Measurements from ENCODE around the gene CLEC14A.

The CLEC14A gene

DNA sequence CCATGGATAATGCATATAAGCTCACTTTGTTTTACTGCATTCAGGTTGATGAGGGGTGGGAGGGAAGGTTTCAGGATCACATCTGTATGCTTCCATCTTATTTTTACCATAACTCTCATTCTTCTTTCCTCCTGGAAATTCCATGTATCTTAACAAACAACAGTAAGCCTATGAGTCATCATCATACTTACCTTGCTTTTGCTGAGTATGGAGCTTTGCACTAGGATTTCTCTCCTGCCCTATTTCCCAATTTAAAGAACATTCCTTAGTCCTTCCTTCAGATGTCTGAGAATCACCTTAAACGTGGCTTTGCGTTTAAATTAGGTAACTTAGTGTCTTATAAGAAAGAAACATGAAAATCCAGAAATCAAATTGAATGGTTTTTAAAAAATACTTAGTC is 1.6 kb upstream of the CLEC14A start:
- H3K4me1 Mint-ChIP-seq: peaks cover 8% of the 10 kb centered on the region
- H3K27ac Mint-ChIP-seq: no peak overlapping the region
- H3K27me3 Mint-ChIP-seq: peaks cover 39% of the 10 kb centered on the region
- ATAC-seq (no peak), DNase-seq (no peak)
- H3K9me3 Mint-ChIP-seq: peaks cover 4% of the 10 kb centered on the region
- H3K36me3 Mint-ChIP-seq (ENCODE audit: low read depth): no peaks in the 10 kb centered on the region
- H3K4me3 Mint-ChIP-seq: no peak overlapping the region

DNA sequence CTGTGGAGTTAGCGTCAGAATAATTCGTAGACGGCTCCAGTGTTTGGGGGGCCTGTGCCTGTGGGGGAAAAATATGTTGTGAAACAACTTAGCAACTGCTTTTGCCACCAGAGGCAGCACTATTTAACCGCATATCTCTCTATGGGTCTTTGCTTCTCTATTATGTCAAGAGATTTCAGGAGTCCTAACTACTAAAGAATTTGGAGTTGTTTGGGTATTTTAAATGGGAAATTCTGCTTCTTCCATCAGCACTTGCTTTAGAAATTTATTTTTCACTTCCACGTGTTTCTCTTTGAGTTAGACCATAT is 594 bp upstream of the CLEC14A start:
- Mint-ChIP-seq H3K4me1 (peaks cover 8% of the 10 kb centered on the region), H3K9me3 (no peaks in the 10 kb centered on the region), H3K36me3 (ENCODE audit: low read depth) (no peaks in the 10 kb centered on the region), H3K4me3 (no peak overlapping the region), H3K27me3 (peaks cover 42% of the 10 kb centered on the region), H3K27ac (no peak overlapping the region)
- DNase-seq (no peak), ATAC-seq (no peak)

- H3K36me3 Mint-ChIP-seq (ENCODE audit: low read depth): no peaks in the 10 kb centered on the region
- H3K9me3 Mint-ChIP-seq: no peaks in the 10 kb centered on the region
- peaks cover 8% of the 10 kb centered on the region for H3K4me1 Mint-ChIP-seq
- ATAC-seq: peak; percentile 35
- H3K27me3 Mint-ChIP-seq: peaks cover 44% of the 10 kb centered on the region
- H3K4me3 Mint-ChIP-seq: peak overlapping the region; percentile 29
- H3K27ac Mint-ChIP-seq: no peak overlapping the region
- peak; percentile 4 for DNase-seq
Observed at GRCh38 chr14:38255408-38255672, 553 bp downstream of the CLEC14A start.

GRCh38 chr14:38254571-38255407 is 1.1 kb downstream of the CLEC14A start:
- peaks cover 44% of the 10 kb centered on the region for H3K27me3 Mint-ChIP-seq

DNA sequence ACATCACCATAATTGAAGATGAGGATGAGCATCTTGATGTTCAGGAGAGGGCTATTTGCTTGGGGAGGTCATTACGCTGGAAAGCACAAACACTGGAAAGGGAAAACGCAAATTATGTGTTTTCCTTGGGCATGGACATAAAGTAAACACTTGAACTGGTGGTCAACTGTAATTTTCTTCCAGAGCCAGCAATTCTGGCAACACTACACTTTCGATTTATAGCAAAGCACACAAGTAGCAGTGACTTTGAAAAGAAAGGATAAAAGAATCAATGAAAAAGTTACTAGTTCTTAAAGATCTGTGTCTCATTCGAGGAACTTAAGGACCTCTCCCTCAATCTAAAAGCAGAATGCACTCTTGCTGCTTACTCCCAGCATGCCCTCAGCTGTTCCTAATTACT is 2.2 kb downstream of the CLEC14A start:
- Mint-ChIP-seq H3K4me1 (peaks cover 8% of the 10 kb centered on the region), H3K27me3 (peaks cover 44% of the 10 kb centered on the region), H3K4me3 (no peak overlapping the region), H3K36me3 (ENCODE audit: low read depth) (no peaks in the 10 kb centered on the region), H3K9me3 (no peaks in the 10 kb centered on the region), H3K27ac (no peak overlapping the region)
- no peak for ATAC-seq
- DNase-seq: no peak

More at GRCh38 chr14:38254571-38255407, 1.1 kb downstream of the CLEC14A start:
- no peaks in the 10 kb centered on the region for H3K36me3 Mint-ChIP-seq (ENCODE audit: low read depth)
- no peaks in the 10 kb centered on the region for H3K9me3 Mint-ChIP-seq
- H3K27ac Mint-ChIP-seq: no peak overlapping the region
- peaks cover 8% of the 10 kb centered on the region for H3K4me1 Mint-ChIP-seq
- DNase-seq (no peak), ATAC-seq (no peak)
- H3K4me3 Mint-ChIP-seq: peak overlapping the region; percentile 29

DNA sequence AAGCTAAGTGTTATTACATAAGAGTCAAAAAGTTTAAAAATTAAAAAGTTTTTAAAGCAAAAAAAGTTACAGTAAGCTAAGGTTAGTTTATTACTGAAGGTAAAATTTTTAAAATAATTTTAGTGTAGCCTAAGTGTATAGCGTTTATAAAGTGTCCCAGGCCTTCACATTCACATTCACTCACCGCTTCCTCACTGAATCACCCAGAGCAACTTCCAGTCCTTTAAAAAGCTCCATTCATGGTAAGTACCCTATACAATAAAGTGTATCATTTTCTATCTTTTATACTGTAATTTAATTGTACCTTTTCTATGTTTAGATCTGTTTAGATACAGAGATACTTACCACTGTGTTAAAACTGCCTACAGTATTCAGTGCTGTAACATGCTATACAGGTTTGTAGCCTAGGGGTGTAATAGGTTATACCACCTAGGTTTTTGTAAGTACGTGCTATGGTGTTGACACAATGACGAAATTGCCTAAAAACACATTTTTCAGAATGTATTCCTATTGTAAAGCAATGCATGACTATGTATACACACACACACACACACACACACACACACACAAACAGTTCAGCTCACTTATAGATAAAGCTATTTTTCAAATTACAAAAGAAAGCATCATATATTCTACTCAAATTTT is 3.7 kb downstream of the CLEC14A start:
- no peak for ATAC-seq
- H3K9me3 Mint-ChIP-seq: no peaks in the 10 kb centered on the region
- peaks cover 8% of the 10 kb centered on the region for H3K4me1 Mint-ChIP-seq
- no peak overlapping the region for H3K27ac Mint-ChIP-seq
- H3K4me3 Mint-ChIP-seq: no peak overlapping the region
- no peak for DNase-seq
- no peaks in the 10 kb centered on the region for H3K36me3 Mint-ChIP-seq (ENCODE audit: low read depth)
- H3K27me3 Mint-ChIP-seq: peaks cover 35% of the 10 kb centered on the region

GRCh38 chr14:38250331-38250730 is 5.6 kb downstream of the CLEC14A start:
- Mint-ChIP-seq H3K4me3 (no peak overlapping the region), H3K36me3 (ENCODE audit: low read depth) (no peaks in the 10 kb centered on the region), H3K27me3 (peaks cover 25% of the 10 kb centered on the region), H3K9me3 (no peaks in the 10 kb centered on the region), H3K27ac (no peak overlapping the region), H3K4me1 (peaks cover 4% of the 10 kb centered on the region)
- no peak for ATAC-seq
- DNase-seq: no peak

DNA sequence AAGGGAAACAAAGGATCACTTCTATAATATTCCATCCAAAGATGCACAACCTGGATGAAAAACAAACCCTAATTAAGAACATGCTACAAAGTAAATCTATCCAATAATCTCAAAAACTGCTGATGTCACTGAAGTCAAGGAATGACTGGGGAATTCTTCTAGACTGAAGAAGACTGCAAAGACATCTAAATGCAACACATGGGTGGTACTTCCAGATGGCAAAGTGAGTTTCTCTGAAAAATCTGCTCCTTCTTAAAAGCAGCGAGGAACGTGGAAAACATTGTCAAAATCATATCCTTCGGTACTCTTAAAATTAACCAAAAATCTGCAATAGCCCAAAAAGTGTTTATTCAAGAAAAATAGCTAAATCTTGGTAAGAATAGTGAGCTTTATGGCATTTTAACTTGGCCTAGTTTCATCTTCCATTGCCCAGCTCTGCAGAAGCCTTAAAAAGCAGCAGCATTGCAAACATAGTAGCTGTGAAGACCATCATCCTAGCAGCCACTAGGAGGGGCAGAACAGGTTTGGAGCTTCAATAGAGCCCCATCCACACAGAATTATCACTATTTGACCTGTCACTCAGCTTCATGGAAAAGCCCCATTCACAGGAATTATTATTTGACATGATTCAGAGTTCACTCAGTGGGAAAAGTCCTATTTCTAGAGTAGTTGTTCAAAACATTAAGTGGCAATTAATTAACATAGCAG is 7.4 kb downstream of the CLEC14A start:
- H3K4me1 Mint-ChIP-seq: no peaks in the 10 kb centered on the region
- H3K27me3 Mint-ChIP-seq: peaks cover 12% of the 10 kb centered on the region
- no peak overlapping the region for H3K4me3 Mint-ChIP-seq
- H3K27ac Mint-ChIP-seq: no peak overlapping the region
- no peak for DNase-seq
- H3K36me3 Mint-ChIP-seq (ENCODE audit: low read depth): no peaks in the 10 kb centered on the region
- H3K9me3 Mint-ChIP-seq: no peaks in the 10 kb centered on the region
- no peak for ATAC-seq

GRCh38 chr14:38243696-38244240 is 12.1 kb downstream of the CLEC14A start:
- Mint-ChIP-seq H3K36me3 (ENCODE audit: low read depth) (no peaks in the 10 kb centered on the region), H3K27ac (no peak overlapping the region), H3K4me3 (no peak overlapping the region), H3K9me3 (no peaks in the 10 kb centered on the region), H3K4me1 (no peaks in the 10 kb centered on the region), H3K27me3 (peaks cover 6% of the 10 kb centered on the region)
- no peak for DNase-seq
- ATAC-seq: no peak

- Mint-ChIP-seq H3K4me3 (no peak overlapping the region), H3K27me3 (peaks cover 5% of the 10 kb centered on the region), H3K9me3 (no peaks in the 10 kb centered on the region), H3K36me3 (ENCODE audit: low read depth) (no peaks in the 10 kb centered on the region), H3K4me1 (no peaks in the 10 kb centered on the region), H3K27ac (no peak overlapping the region)
- DNase-seq (no peak), ATAC-seq (no peak)
Observed at GRCh38 chr14:38238878-38239277, 17.0 kb downstream of the CLEC14A start.

- no peak for DNase-seq
- Mint-ChIP-seq H3K9me3 (no peaks in the 10 kb centered on the region), H3K4me1 (no peaks in the 10 kb centered on the region), H3K4me3 (no peak overlapping the region), H3K27ac (no peak overlapping the region), H3K27me3 (peaks cover 5% of the 10 kb centered on the region), H3K36me3 (ENCODE audit: low read depth) (no peaks in the 10 kb centered on the region)
- ATAC-seq: no peak
Observed at GRCh38 chr14:38238332-38238731, 17.6 kb downstream of the CLEC14A start.

DNA sequence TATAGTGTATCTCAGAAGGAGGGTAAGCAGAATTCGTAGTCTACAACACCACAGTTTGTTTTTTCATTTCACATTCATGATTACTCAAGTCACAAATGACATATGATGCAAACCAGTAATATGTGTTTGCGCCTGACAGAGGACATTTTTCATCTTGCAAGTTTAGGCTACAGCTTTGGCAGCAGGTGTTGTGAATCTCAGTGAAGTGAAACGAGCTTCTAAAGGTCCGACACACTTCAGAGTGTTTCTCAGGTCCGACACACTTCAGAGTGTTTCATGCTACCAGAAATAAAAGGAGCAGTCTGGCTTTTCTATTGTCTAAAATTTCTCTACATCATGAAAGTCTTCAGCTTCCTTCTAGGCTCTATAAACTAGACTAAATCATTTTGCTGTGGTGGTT is 22.7 kb downstream of the CLEC14A start:
- Mint-ChIP-seq H3K4me3 (no peak overlapping the region), H3K36me3 (ENCODE audit: low read depth) (no peaks in the 10 kb centered on the region), H3K27me3 (no peaks in the 10 kb centered on the region), H3K4me1 (no peaks in the 10 kb centered on the region), H3K27ac (no peak overlapping the region), H3K9me3 (no peaks in the 10 kb centered on the region)
- ATAC-seq (no peak), DNase-seq (no peak)

- H3K36me3 Mint-ChIP-seq (ENCODE audit: low read depth): no peaks in the 10 kb centered on the region
- ATAC-seq (no peak), DNase-seq (no peak)
- H3K4me3 Mint-ChIP-seq: no peak overlapping the region
- H3K27ac Mint-ChIP-seq: no peak overlapping the region
- H3K4me1 Mint-ChIP-seq: no peaks in the 10 kb centered on the region
- H3K9me3 Mint-ChIP-seq: no peaks in the 10 kb centered on the region
- H3K27me3 Mint-ChIP-seq: no peaks in the 10 kb centered on the region
Observed at GRCh38 chr14:38226366-38226765, 29.5 kb downstream of the CLEC14A start.

DNA sequence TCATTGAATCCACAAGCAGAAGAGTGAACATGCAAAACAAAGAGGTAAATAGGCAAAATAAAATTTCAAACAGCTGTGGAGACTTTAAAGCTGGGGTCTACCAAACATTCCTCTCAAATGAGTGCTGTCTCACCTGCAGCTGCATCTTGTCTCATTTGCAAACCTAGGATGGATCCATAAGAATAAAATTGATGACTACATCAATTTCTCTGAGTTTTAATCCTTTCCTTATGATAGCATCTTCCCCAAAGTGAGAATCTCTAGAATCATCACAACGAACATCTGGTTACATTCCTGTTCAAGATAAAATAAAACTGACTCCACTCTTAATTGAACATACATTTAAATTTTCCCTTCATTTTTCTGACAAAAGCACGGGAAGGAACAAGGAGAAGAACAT is 29.9 kb downstream of the CLEC14A start:
- H3K4me1 Mint-ChIP-seq: no peaks in the 10 kb centered on the region
- no peaks in the 10 kb centered on the region for H3K36me3 Mint-ChIP-seq (ENCODE audit: low read depth)
- no peak for ATAC-seq
- no peaks in the 10 kb centered on the region for H3K9me3 Mint-ChIP-seq
- DNase-seq: no peak
- no peak overlapping the region for H3K4me3 Mint-ChIP-seq
- H3K27ac Mint-ChIP-seq: no peak overlapping the region
- H3K27me3 Mint-ChIP-seq: no peaks in the 10 kb centered on the region

DNA sequence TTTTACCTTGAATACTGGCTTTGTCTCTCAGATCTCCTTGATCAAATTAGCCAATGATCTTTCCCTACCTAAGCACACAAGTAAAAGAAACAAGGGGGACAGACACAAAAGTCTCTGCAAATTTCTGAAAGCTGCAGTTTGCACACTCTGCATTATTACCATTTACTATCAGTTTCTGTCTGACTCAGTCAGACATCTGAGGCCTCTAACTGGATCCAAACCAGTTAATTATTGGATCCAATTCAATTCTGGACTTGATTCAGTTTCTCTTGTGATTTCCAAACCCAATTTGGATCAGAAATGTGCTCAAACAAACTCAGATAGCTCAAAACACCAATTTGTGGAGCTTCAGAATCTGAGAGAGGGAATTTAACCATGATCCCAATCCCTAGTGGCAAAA is 31.6 kb downstream of the CLEC14A start:
- no peaks in the 10 kb centered on the region for H3K27me3 Mint-ChIP-seq
- no peak overlapping the region for H3K4me3 Mint-ChIP-seq

More for the DNA sequence above, 31.6 kb downstream of the CLEC14A start:
- H3K27ac Mint-ChIP-seq: no peak overlapping the region
- no peak for DNase-seq
- no peaks in the 10 kb centered on the region for H3K36me3 Mint-ChIP-seq (ENCODE audit: low read depth)
- no peak for ATAC-seq
- H3K9me3 Mint-ChIP-seq: no peaks in the 10 kb centered on the region
- H3K4me1 Mint-ChIP-seq: no peaks in the 10 kb centered on the region

All from activated naive CD8-positive, alpha-beta T cell treated with anti-CD3 and anti-CD28 coated beads, Interleukin-2, amount 50 U/mL, for 24 hours (primary cell).